HG02610 (cell line): ENCODE results near the gene USP34.
A peak's percentile ranks its signal among the peaks of the same experiment; 100 is the strongest.
"Not testable (repeated sequence)": the region's sequence is repeated elsewhere in the genome, so short reads cannot be mapped to it uniquely, and the experiment has no call there.

Experiments
- ATAC-seq: cut with Tn5 transposase; IDR thresholded peaks from one replicate; pipeline ENCODE4 v1.9.1; 2021; ENCODE audit warnings: mild to moderate bottlenecking, moderate library complexity; ENCODE audit not compliant: unreplicated experiment

Gene USP34

GRCh38 chr2:61165946-61166345 lies 304.9 kb downstream of the USP34 start:
- ATAC-seq = no peak

- not testable (repeated sequence) for ATAC-seq
Observed at GRCh38 chr2:61165082-61165481, 305.8 kb downstream of the USP34 start.

GRCh38 chr2:61162721-61163120 lies 308.2 kb downstream of the USP34 start:
- ATAC-seq = no peak

GRCh38 chr2:61161888-61162287 lies 309.0 kb downstream of the USP34 start, which contains the start of gene C2orf74:
C2orf74 (plus strand) TSS chr2:61162188; CDS start chr2:61162515, 327 bp downstream.
- ATAC-seq = no peak

- ATAC-seq = no peak
Observed at GRCh38 chr2:61158356-61158955, 312.4 kb downstream of the USP34 start.

- ATAC-seq = no peak
Observed at GRCh38 chr2:61157371-61158003, 313.4 kb downstream of the USP34 start.

GRCh38 chr2:61151436-61151835 lies 319.5 kb downstream of the USP34 start:
- ATAC-seq = no peak

GRCh38 chr2:61149074-61149473 lies 321.8 kb downstream of the USP34 start:
- no peak for ATAC-seq

GRCh38 chr2:61148091-61148490 lies 322.8 kb downstream of the USP34 start:
- ATAC-seq = not testable (repeated sequence)

GRCh38 chr2:61145990-61146389 lies 324.9 kb downstream of the USP34 start:
- ATAC-seq = no peak

- ATAC-seq = peak; percentile 95
Observed at GRCh38 chr2:61144697-61145268, 326.1 kb downstream of the USP34 start.

- no peak for ATAC-seq
Observed at GRCh38 chr2:61141151-61141550, 329.7 kb downstream of the USP34 start.

GRCh38 chr2:61138859-61139258 lies 332.0 kb downstream of the USP34 start:
- ATAC-seq = no peak
